ENCODE data around the gene MRPL51. TPM values are rescaled to one million over a fixed set of nuclear protein-coding genes. Genes with fewer than 3 reads are reported as not detected.
"Not testable (repeated sequence)": the region's sequence is repeated elsewhere in the genome, so short reads cannot be mapped to it uniquely, and the experiment has no call there.

Gene MRPL51
- total and polyA plus RNA-seq, 2 of the 8 experiments (the other 6 are each of a cell fraction or from before 2014, with no cell fraction given): 119 to 331 TPM

DNA sequence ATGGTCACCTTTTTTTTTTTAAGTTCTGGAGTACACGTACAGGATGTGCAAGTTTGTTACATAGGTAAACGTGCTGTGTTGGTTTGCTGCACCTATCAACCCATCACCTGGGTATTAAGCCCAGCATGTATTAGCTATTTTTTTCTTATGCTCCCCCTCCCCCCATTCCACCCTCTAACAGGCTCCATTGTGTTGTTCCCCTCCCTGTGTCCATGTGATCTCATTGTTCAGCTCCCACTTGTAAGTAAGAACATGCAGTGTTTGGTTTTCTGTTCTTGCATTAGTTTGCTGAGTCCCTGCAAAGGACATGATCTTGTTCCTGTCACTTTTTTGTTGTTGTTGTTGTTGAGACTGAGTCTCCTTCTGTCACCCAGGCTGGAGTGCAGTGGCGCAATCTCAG, 4.2 kb upstream of the MRPL51 start:
- ChIA-PET CTCF (ENCODE audit: partially characterized antibody) (interaction anchor here (0.9 to 1.7 kb wide), 3 partner anchors 10 to 171 kb away, joined by 3 to 5 read pairs (median 3); no protein-coding TSS in a partner anchor), POLR2A (ENCODE audit: partially characterized antibody) (interaction anchor here (0.6 to 1.7 kb wide), 8 partner anchors 8 to 92 kb away, joined by 3 to 6 read pairs (median 4); partner anchors contain the start of genes GAPDH and VAMP1)
- H3K14ac ChIP-seq (ENCODE audit: insufficient read length); H3K27ac ChIP-seq (ENCODE audit: low read depth, low read length); FAIRE-seq; H2BK12ac ChIP-seq (ENCODE audit: low read depth, low read length); H2BK120ac ChIP-seq (replicated peaks; ENCODE audit: low read depth, low read length); H2AFZ ChIP-seq (ENCODE audit: low read length); H3K9me3 ChIP-seq (ENCODE audit: insufficient read depth in 2 of 2, low read depth in 1 of 2, low read length in 1 of 2); H3K23me2 ChIP-seq (ENCODE audit: low read depth, low read length); H3K56ac ChIP-seq (replicated peaks; ENCODE audit: insufficient read length, low read depth, low read length); H4K5ac ChIP-seq (ENCODE audit: insufficient read length, low read depth, low read length); H3K4me1 ChIP-seq (replicated peaks in 1 of 4; ENCODE audit: control insufficient read depth in 3 of 4, insufficient read depth in 4 of 4, low read length in 3 of 4); H3K4me3 ChIP-seq (ENCODE audit: extremely low read depth in 1 of 4, insufficient read depth in 2 of 4, low read depth in 3 of 4, low read length in 4 of 4); H4K8ac ChIP-seq (ENCODE audit: extremely low read depth, insufficient read depth, low read length); H3K4me2 ChIP-seq (ENCODE audit: insufficient read depth in 1 of 2, low read depth in 2 of 2, low read length in 2 of 2); H3K27me3 ChIP-seq (replicated peaks in 1 of 4; ENCODE audit: control insufficient read depth in 3 of 4, extremely low read depth in 1 of 4, insufficient read depth in 3 of 4, low read length in 3 of 4); H3K23ac ChIP-seq (ENCODE audit: insufficient read length); H4K91ac ChIP-seq (replicated peaks; ENCODE audit: insufficient read length, low read length); H2BK5ac ChIP-seq (ENCODE audit: low read depth, low read length); H3K18ac ChIP-seq (ENCODE audit: extremely low read depth, low read length); H2BK20ac ChIP-seq (ENCODE audit: low read length); H3K79me1 ChIP-seq (ENCODE audit: low read depth, low read length); H4K20me1 ChIP-seq (replicated peaks in 1 of 2; ENCODE audit: control insufficient read depth in 1 of 2, insufficient read depth in 2 of 2, low read length in 2 of 2); DNase-seq (ENCODE audit: low read depth in 1 of 2, low spot score in 2 of 2); H2AK5ac ChIP-seq (ENCODE audit: low read depth, low read length); H3K4ac ChIP-seq (replicated peaks; ENCODE audit: insufficient read length, low read depth, low read length); H3K9ac ChIP-seq (replicated peaks in 1 of 4; ENCODE audit: extremely low read depth in 1 of 4, low read depth in 3 of 4, low read length in 3 of 4); H2BK15ac ChIP-seq (ENCODE audit: low read length): not testable (repeated sequence)
- WGBS, 2 experiments (ENCODE audit: extremely low coverage in 1 of 2, insufficient coverage in 1 of 2, insufficient read length in 1 of 2, insufficient replicate concordance in 2 of 2, low coverage in 1 of 2, low lambda C conversion rate in 2 of 2, missing lambda C conversion rate in 1 of 2): 71% methylated on average over 3 of the region's 3 CpGs; no CpG with 5 or more reads in 1 of the 2 experiments
- Histone ChIP-seq H3K79me2 (ENCODE audit: control insufficient read depth in 1 of 2, insufficient read depth in 2 of 2, low read length in 2 of 2) (peaks cover 0 to 46% of the 10 kb centered on the region in 2 experiments; a peak in 3 of 4 replicates), H3K36me3 (ENCODE audit: control insufficient read depth in 2 of 4, insufficient read depth in 4 of 4, low read length in 3 of 4) (peaks cover 7 to 48% (median 31%) of the 10 kb centered on the region in 4 experiments; a peak in 7 of 8 replicates)

Measured in H1 (cell line).